HEK293 (cell line): ENCODE measurements around the gene IQSEC1.

Experiments
- CTCF ChIA-PET: fragments of 350-600 bp; formaldehyde crosslinking; extraction: SDS; loops from one replicate; lab custom pipeline; 2021; ENCODE audit warnings: antibody characterized with exemption; lab: Yijun Ruan, JAX
- POLR2A ChIA-PET: fragments of 300-600 bp; formaldehyde crosslinking; extraction: SDS; loops from one replicate; lab custom pipeline; 2020; ENCODE audit warnings: antibody characterized with exemption, inconsistent platforms; lab: Yijun Ruan, JAX
- H3K27ac ChIP-seq: fragments of 200-500 bp; sonication (Bioruptor generic); 2 replicates; pipeline ENCODE4 v1.5.1; 2014; ENCODE audit warnings: low read depth, low read length, control low read depth, inconsistent platforms; ENCODE audit errors: extremely low read depth
- H3K36me3 ChIP-seq, 2 experiments: fragments of 200-500 bp in 1 of 2; sonication (Bioruptor generic) in 1 of 2; 1 replicate in 1 of 2; 2 replicates in 1 of 2; pipeline ENCODE4 v1.5.1; 2014 to 2017; ENCODE audit warnings: inconsistent platforms in 2 of 2, low read length in 2 of 2; ENCODE audit not compliant: control insufficient read depth in 2 of 2, insufficient read depth in 1 of 2
- H3K4me1 ChIP-seq: fragments of 200-500 bp; sonication (Bioruptor generic); 2 replicates; pipeline ENCODE4 v1.5.1; 2014; ENCODE audit warnings: mild to moderate bottlenecking, low read length, inconsistent platforms; ENCODE audit not compliant: control insufficient read depth, insufficient read depth
- H3K4me3 ChIP-seq: 2 replicates; pipeline ENCODE4 v1.5.1; 2011; ENCODE audit warnings: low read depth, mild to moderate bottlenecking, control low read depth, low read length, moderate library complexity
- H3K9me3 ChIP-seq: fragments of 200-500 bp; sonication (Bioruptor generic); 2 replicates; pipeline ENCODE4 v1.5.1; 2014; ENCODE audit warnings: low read depth, low read length, inconsistent platforms; ENCODE audit not compliant: control insufficient read depth, insufficient read depth
- GFI1B ChIP-seq: fragments of 450-650 bp; formaldehyde crosslinking; IDR thresholded peaks from 2 replicates; pipeline ENCODE4 v1.5.1; 2016; ENCODE audit warnings: missing biosample characterization, missing genetic modification characterization
- KLF9 ChIP-seq: fragments of 450-650 bp; formaldehyde crosslinking; IDR thresholded peaks from 2 replicates; pipeline ENCODE4 v1.5.1; 2016; ENCODE audit warnings: missing biosample characterization, missing genetic modification characterization, low read depth
- REPIN1 ChIP-seq: fragments of 450-650 bp; formaldehyde crosslinking; IDR thresholded peaks from 2 replicates; pipeline ENCODE4 v1.5.1; 2017; ENCODE audit warnings: missing biosample characterization, missing genetic modification characterization, low read depth
- SCRT1 ChIP-seq: fragments of 450-650 bp; formaldehyde crosslinking; IDR thresholded peaks from 2 replicates; pipeline ENCODE4 v1.5.1; 2016; ENCODE audit warnings: missing biosample characterization, missing genetic modification characterization, borderline replicate concordance
- SP2 ChIP-seq: fragments of 450-650 bp; formaldehyde crosslinking; IDR thresholded peaks from 2 replicates; pipeline ENCODE4 v1.5.1; 2016; ENCODE audit warnings: missing biosample characterization, missing genetic modification characterization
- ZEB2 ChIP-seq: fragments of 450-650 bp; formaldehyde crosslinking; IDR thresholded peaks from 2 replicates; pipeline ENCODE4 v1.5.1; 2016; ENCODE audit warnings: missing biosample characterization, missing genetic modification characterization
- ZNF140 ChIP-seq: fragments of 450-650 bp; formaldehyde crosslinking; IDR thresholded peaks from 2 replicates; pipeline ENCODE4 v1.5.1; 2016; ENCODE audit warnings: missing biosample characterization, missing genetic modification characterization
- ZNF2 ChIP-seq: fragments of 450-650 bp; formaldehyde crosslinking; IDR thresholded peaks from 2 replicates; pipeline ENCODE4 v1.5.1; 2016; ENCODE audit warnings: missing biosample characterization, missing genetic modification characterization
- ZNF341 ChIP-seq: fragments of 450-650 bp; formaldehyde crosslinking; IDR thresholded peaks from 2 replicates; pipeline ENCODE4; 2016; ENCODE audit warnings: low read depth, missing biosample characterization, missing genetic modification characterization
- ZNF391 ChIP-seq: fragments of 450-650 bp; formaldehyde crosslinking; IDR thresholded peaks from 2 replicates; pipeline ENCODE4 v1.5.1; 2016; ENCODE audit warnings: low read depth, missing biosample characterization, missing genetic modification characterization, borderline replicate concordance
- ZNF600 ChIP-seq: fragments of 450-650 bp; formaldehyde crosslinking; IDR thresholded peaks from 2 replicates; pipeline ENCODE4 v1.5.1; 2016; ENCODE audit warnings: missing biosample characterization, missing genetic modification characterization
- ZNF707 ChIP-seq: fragments of 450-650 bp; formaldehyde crosslinking; IDR thresholded peaks from 2 replicates; pipeline ENCODE4 v1.5.1; 2016; ENCODE audit warnings: missing biosample characterization, missing genetic modification characterization
- ZNF768 ChIP-seq: fragments of 450-650 bp; formaldehyde crosslinking; IDR thresholded peaks from 2 replicates; pipeline ENCODE4 v1.5.1; 2018; ENCODE audit warnings: missing biosample characterization, mild to moderate bottlenecking, missing genetic modification characterization
- TF ChIP-seq, protein P1 (sequence below): fragments of 450-650 bp; formaldehyde crosslinking; IDR thresholded peaks from 2 replicates; pipeline ENCODE4 v1.5.1; 2016; ENCODE audit warnings: missing biosample characterization, missing genetic modification characterization

Gene IQSEC1

DNA sequence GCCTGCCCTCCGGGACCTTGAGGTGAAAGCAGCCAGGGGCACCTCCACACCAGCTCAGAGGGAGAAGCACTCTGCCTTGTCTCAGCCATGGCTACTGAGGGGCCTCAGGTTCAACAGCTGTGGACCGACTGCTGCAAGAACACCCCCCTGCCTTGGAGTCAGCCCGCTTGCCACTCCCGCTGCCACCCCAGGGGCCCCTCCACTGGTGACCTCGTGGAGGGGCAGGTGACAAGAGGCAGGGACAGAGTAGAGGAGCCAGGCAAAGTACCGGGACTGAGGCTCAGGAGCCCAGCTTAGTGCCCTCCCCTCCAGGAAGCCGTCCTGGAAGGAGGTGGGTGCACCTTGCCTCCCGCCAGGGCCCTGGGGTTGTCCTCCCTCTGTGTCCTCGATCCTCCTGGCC lies 152.3 kb downstream of the IQSEC1 start:
- peaks cover 0 to 85% of the 10 kb centered on the region in 2 experiments; a peak in 2 of 3 replicates for H3K36me3 ChIP-seq
- H3K4me3 ChIP-seq, result no peak overlapping the region
- TF ChIP-seq ZNF341 (tag by site-specific recombination), result no peak
- TF ChIP-seq, protein P1, sequence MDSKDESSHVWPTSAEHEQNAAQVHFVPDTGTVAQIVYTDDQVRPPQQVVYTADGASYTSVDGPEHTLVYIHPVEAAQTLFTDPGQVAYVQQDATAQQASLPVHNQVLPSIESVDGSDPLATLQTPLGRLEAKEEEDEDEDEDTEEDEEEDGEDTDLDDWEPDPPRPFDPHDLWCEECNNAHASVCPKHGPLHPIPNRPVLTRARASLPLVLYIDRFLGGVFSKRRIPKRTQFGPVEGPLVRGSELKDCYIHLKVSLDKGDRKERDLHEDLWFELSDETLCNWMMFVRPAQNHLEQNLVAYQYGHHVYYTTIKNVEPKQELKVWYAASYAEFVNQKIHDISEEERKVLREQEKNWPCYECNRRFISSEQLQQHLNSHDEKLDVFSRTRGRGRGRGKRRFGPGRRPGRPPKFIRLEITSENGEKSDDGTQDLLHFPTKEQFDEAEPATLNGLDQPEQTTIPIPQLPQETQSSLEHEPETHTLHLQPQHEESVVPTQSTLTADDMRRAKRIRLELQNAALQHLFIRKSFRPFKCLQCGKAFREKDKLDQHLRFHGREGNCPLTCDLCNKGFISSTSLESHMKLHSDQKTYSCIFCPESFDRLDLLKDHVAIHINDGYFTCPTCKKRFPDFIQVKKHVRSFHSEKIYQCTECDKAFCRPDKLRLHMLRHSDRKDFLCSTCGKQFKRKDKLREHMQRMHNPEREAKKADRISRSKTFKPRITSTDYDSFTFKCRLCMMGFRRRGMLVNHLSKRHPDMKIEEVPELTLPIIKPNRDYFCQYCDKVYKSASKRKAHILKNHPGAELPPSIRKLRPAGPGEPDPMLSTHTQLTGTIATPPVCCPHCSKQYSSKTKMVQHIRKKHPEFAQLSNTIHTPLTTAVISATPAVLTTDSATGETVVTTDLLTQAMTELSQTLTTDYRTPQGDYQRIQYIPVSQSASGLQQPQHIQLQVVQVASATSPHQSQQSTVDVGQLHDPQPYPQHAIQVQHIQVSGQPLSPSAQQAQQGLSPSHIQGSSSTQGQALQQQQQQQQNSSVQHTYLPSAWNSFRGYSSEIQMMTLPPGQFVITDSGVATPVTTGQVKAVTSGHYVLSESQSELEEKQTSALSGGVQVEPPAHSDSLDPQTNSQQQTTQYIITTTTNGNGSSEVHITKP (tag by site-specific recombination), result 0 out of 2 replicates have a peak, but pooled peaks have one; percentile 12
- H3K27ac ChIP-seq, result no peak overlapping the region
- no peaks in the 10 kb centered on the region for H3K9me3 ChIP-seq
- no peaks in the 10 kb centered on the region for H3K4me1 ChIP-seq
- ChIA-PET CTCF (interaction anchor here (1.0 kb wide), 1 partner anchor 80 kb away, joined by 3 read pairs; the partner anchor contains the start of gene RPL32), POLR2A (no interaction called here)

GRCh38 chr3:12919205-12919604 lies 154.0 kb downstream of the IQSEC1 start:
- Histone ChIP-seq H3K9me3 (no peaks in the 10 kb centered on the region), H3K4me3 (no peak overlapping the region), H3K4me1 (no peaks in the 10 kb centered on the region), H3K27ac (no peak overlapping the region), H3K36me3 (peaks cover 0 to 76% of the 10 kb centered on the region in 2 experiments; a peak in 2 of 3 replicates)
- CTCF ChIA-PET, result interaction anchor here (0.6 to 1.2 kb wide), 2 partner anchors 51 to 173 kb away, joined by 3 to 4 read pairs; no protein-coding TSS in a partner anchor
- POLR2A ChIA-PET, result no interaction called here
- TF ChIP-seq ZNF600 (tag by site-specific recombination), result 0 out of 2 replicates have a peak, but pooled peaks have one; percentile 37
- TF ChIP-seq GFI1B (tag by site-specific recombination), result no peak
- no peak for TF ChIP-seq ZNF140
- no peak for TF ChIP-seq ZNF768 (tag by site-specific recombination)

- Histone ChIP-seq H3K4me3 (no peak overlapping the region), H3K9me3 (no peaks in the 10 kb centered on the region), H3K36me3 (peaks cover 0 to 70% of the 10 kb centered on the region in 2 experiments; a peak in 2 of 3 replicates), H3K27ac (no peak overlapping the region), H3K4me1 (no peaks in the 10 kb centered on the region)
- no peak for TF ChIP-seq KLF9 (tag by site-specific recombination)
- ChIA-PET POLR2A (no interaction called here), CTCF (no interaction called here)
Observed at GRCh38 chr3:12918231-12918630, 155.0 kb downstream of the IQSEC1 start.

- POLR2A ChIA-PET, result no interaction called here
- Histone ChIP-seq H3K4me3 (no peak overlapping the region), H3K4me1 (no peaks in the 10 kb centered on the region), H3K9me3 (no peaks in the 10 kb centered on the region), H3K36me3 (peaks cover 0 to 69% of the 10 kb centered on the region in 2 experiments; a peak in 2 of 3 replicates), H3K27ac (no peak overlapping the region)
- TF ChIP-seq SCRT1 (tag by site-specific recombination) (no peak), ZEB2 (tag by site-specific recombination) (no peak), ZNF2 (tag by site-specific recombination) (no peak), ZNF768 (tag by site-specific recombination) (no peak), ZNF391 (tag by site-specific recombination) (no peak), REPIN1 (tag by site-specific recombination) (no peak), ZNF707 (no peak), SP2 (no peak)
- CTCF ChIA-PET, result no interaction called here
Observed at GRCh38 chr3:12916159-12916558, 157.1 kb downstream of the IQSEC1 start.
